HG03060 (cell line): ENCODE results near the gene RBMY1B.
"Not testable (repeated sequence)": the region's sequence is repeated elsewhere in the genome, so short reads cannot be mapped to it uniquely, and the experiment has no call there.

Source experiments
- ATAC-seq: cut with Tn5 transposase; IDR thresholded peaks from one replicate; pipeline ENCODE4 v1.9.1; 2021; ENCODE audit warnings: low read depth, moderate number of reproducible peaks; ENCODE audit not compliant: unreplicated experiment

RBMY1B gene

GRCh38 chrY:21511038-21511437, at the start of gene RBMY1B:
Gene RBMY1B, plus strand, starts transcription at chrY:21511338. Its CDS starts 2,013 bp downstream, at chrY:21513351.
- not testable (repeated sequence) for ATAC-seq

- not testable (repeated sequence) for ATAC-seq
Measured at GRCh38 chrY:21462915-21463314, 48.2 kb upstream of the RBMY1B start.

DNA sequence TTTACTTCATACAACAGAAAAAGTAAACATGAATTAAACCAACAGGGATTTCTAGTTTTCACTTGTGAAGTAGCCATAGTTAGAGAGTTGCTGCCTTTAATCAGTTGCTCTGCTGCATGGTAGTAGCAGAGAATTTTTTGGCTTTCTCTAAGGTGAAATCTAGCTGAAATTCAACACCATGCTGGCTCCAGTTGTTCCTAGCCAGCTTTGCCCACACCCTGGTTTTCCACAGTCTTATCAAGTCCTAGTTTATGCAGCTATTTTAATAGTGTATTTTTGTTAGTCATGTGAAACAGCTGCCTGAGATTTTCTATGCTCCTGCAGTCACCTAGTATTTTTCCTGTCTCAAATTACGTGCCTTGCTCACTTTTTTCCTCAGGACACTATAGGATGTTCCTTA, 28.2 kb upstream of the RBMY1B start:
- no peak for ATAC-seq

DNA sequence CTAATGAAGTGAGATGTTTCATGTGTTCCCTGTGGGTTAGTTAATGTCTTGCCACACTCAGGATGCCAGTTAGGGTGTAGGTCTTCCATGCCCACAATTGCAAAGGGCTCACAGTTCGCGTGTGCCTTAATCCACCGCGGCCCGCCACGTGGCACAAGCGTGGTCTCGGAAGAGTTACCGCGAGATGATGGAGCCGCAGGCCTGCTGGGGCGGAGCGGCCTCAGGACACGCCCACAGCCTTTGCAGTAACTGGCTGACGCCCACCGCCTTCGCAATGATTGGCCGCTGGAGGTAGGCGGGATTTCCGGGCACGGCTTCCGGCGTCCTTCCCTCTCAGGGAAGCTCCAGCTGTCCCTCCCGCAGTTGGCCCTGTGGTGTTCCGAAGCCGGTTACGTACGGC, 23.4 kb downstream of the RBMY1B start, which contains the start of gene RBMY1A1:
Gene RBMY1A1 (plus strand): TSS at position 301 of the 400 bp plus-strand sequence. CDS start 2,013 bp downstream, outside the sequence.
- not testable (repeated sequence) for ATAC-seq

GRCh38 chrY:21559316-21559984, 48.3 kb downstream of the RBMY1B start:
- peak; percentile 71 for ATAC-seq
